ENCODE results near the gene FNIP1.
A peak's percentile ranks its signal among the peaks of the same experiment; 100 is the strongest.
"Not testable (repeated sequence)": the region's sequence is repeated elsewhere in the genome, so short reads cannot be mapped to it uniquely, and the experiment has no call there.

FNIP1 gene

DNA sequence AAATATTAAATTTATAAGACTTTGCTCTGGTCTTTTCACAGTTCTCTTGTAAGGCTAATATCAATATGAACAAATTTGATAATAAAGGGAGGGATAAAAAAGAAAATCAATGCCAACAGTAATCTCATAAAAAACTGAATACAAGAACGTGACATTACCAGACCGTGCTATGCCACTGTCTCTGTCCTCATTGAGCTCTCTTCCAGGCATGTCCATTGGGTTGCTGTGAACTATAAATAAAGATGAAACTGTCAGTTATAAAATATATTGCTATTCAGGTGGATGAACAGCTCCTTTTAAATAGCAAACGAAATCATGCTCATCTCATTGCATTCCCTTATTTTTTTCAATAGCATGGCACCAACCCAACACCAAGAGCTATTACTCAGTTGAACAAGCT is 87.8 kb downstream of the FNIP1 start:
- H3K27ac ChIP-seq, result no peak overlapping the region
- no peak for DNase-seq (ENCODE audit: low read depth, low spot score)

DNA sequence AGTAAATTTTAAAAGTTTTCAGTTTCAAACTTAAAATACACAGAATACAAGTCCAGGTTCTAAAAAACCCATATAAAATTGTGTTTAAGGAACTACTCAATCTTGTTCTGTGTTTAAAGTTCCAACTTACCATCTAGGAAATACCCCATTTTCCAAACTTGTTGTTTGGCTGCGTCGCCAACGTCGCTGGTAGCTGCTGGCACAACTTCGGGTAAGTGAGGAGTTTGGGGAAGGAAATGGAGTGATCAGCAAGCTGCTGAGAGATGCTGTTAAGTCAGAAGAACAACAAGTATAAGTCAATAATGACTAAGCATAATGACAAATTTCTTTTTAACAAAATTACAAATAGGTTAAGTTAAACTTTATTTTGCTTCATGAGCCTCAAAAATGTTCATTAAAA is 90.5 kb downstream of the FNIP1 start:
- no peak overlapping the region for H3K27ac ChIP-seq
- no peak for DNase-seq (ENCODE audit: low read depth, low spot score)

DNA sequence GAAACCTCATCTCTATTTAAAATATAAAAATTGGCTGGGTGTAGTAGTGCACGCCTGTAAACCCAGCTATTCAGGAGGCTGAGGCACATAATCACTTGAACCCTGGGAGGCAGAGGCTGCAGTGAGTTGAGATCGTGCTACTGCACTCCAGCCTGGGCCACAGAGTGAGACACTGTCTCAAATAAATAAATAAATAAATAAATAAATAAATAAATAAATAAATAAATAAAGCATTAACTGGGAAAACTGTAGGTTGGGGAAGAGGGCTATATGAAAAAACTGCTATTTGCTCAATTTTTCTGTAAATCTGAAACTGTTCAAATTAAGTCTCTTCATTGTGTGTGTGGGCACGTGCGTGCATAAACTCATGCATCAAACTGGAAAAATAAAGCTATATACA is 101.9 kb downstream of the FNIP1 start:
- no peak overlapping the region for H3K27ac ChIP-seq
- DNase-seq (ENCODE audit: low read depth, low spot score), result no peak

DNA sequence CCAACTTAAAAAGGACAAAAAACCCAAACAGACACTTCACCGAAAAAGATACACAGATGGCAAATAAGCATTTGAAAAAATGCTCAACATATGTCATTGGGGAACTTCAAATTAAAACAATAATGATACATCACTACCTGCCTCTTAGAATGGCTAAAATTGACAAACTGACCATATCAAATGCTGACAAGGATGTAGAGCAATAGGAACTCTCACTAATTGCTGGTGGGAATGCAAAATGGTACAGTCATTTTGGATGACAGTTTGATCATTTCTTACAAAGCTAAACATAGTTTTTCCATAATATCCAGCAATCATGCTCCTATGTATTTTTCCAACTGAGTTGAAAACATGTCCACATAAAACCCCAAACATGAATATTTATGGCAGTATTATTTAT is 102.9 kb downstream of the FNIP1 start:
- DNase-seq (ENCODE audit: low read depth, low spot score), result no peak

DNA sequence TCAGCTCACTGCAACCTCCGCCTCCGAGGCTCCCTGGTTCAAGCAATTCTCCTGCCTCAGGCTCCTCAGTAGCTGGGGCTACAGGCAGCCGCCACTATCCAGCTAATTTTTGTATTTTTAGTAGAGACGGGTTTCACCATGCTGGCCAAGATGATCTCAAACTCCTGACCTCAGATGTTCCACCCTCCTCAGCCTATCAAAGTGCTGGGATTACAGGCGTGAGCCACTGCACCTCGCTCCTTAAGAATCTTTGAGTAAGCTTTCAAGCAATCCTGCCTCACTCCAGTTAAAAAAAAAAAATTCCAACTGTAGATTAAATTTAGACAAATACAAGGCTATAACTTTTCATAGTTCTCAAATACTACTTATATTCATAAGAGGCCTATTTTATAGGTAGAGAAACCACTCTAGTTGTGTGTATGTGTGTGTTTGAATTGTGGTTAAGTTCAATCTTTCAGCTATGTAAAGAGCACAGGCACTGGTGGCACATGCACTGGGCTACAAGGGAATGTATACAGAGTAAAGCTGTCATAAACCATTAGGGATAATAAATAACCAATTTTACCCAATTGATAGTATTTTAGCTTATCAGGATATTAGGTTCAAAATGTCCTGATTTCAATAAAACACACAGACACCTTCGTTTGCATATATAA is 111.2 kb downstream of the FNIP1 start:
- DNase-seq (ENCODE audit: low read depth, low spot score), result no peak
- H3K27ac ChIP-seq, result no peak overlapping the region

More for the DNA sequence above, 102.9 kb downstream of the FNIP1 start:
- no peak overlapping the region for H3K27ac ChIP-seq

DNA sequence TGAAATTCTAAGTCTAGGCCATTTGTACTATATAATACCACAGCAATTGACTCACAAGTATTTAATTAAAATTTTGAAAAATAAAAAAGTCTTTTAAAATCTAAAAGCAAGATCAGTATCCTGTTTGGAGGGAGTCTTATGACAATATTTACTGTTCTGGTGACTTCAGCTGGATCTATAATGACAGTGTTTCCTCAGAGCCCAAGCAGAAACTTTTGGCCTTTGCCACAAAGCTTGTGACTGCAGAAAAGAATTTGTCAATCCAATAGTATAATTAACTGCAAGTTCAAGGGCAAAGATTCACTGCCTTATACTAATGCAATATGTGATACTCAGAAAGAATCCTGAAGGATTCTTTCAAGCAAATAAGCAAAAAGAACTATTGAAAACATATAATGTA is 112.2 kb downstream of the FNIP1 start:
- no peak for DNase-seq (ENCODE audit: low read depth, low spot score)
- no peak overlapping the region for H3K27ac ChIP-seq

DNA sequence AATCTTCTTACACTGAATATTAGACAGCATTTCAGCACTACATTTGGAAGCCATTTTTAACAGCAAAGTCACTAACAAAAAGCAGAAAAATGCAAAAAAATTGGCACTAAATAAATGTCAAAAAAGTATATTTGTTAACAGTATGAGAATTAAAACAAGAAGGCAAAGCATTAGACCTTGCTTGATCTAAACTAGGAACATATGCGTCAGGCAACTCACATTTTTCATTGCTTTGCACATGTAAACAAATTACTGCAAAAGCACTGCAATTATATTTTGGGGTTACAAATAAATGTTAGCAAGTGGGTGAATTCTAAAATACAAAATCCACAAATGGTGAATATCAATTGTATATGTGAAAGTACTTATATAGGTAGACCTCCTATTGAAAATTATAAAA is 112.8 kb downstream of the FNIP1 start:
- no peak overlapping the region for H3K27ac ChIP-seq

DNA sequence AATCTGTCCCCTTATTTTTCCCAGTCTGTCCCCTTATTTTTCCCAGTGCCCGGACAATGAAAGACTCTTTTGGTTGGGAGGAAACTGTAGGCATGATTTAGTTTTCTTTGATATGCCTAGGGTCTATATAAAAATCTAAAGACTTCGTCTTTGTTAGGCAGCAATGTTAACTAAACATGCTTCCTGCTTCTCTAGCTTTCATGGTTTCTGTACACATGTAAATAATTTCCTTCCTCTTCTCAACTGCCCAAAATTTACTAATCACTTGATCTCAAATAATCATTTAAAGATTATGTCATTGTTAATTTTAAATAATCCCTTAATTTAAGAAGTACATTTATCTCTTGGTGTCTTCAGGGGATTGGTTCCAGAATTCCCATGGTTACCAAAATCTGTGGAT is 114.0 kb downstream of the FNIP1 start:
- H3K27ac ChIP-seq, result no peak overlapping the region
- no peak for DNase-seq (ENCODE audit: low read depth, low spot score)

More for the DNA sequence above, 112.8 kb downstream of the FNIP1 start:
- no peak for DNase-seq (ENCODE audit: low read depth, low spot score)

DNA sequence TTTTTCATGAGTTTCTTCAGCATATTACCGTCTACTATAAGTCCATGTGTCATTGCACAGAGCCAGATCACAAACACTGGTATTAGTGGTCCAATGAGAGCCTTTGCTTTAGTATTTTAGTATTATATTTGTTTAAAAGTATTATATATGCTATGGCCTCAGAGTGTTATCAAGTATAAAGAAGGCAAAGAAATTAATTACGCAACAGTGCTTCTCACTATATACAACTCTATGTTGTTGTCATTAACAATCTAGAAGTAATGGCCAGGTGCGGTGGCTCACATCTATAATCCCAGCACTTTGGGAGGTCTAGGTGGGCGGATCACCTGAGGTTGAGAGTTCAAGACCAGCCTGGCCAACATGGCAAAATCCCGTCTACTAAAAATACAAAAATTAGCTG is 114.6 kb downstream of the FNIP1 start:
- no peak overlapping the region for H3K27ac ChIP-seq

DNA sequence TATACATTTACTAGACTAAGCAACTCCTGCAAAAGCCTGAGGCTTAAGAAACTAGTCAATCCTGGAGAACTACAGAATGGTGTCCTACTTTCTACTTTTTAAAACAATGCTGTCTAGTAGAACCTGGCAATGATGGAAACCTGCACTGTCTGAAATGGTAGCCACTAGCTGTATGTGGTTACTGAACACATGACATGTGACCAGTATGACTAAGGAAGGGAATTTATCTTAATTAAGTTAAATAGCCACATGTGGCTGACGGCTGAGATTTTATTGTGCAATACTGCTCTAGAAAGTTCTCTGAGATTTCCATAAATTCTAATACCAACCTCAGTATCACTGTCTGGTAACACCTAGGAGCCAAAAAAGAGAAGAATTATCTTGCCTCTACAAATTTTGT is 116.9 kb downstream of the FNIP1 start:
- no peak overlapping the region for H3K27ac ChIP-seq
- no peak for DNase-seq (ENCODE audit: low read depth, low spot score)

More for the DNA sequence above, 114.6 kb downstream of the FNIP1 start:
- DNase-seq (ENCODE audit: low read depth, low spot score), result no peak

DNA sequence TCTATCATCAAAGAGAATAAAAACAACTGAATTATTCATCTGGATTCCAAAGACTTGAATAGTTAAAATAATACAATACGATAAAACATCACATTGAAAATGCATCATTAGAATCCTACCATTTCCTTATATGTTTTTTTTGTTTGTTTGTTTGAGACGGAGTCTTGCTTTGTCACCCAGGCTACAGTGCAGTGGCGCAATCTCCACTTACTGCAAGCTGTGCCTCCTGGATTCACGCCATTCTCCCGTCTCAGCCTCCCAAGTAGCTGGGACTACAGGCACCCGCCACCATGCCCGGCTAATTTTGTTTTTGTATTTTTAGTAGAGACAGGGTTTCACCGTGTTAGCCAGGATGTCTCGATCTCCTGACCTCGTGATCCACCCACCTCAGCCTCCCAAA is 118.5 kb downstream of the FNIP1 start:
- not testable (repeated sequence) for H3K27ac ChIP-seq; DNase-seq (ENCODE audit: low read depth, low spot score)

DNA sequence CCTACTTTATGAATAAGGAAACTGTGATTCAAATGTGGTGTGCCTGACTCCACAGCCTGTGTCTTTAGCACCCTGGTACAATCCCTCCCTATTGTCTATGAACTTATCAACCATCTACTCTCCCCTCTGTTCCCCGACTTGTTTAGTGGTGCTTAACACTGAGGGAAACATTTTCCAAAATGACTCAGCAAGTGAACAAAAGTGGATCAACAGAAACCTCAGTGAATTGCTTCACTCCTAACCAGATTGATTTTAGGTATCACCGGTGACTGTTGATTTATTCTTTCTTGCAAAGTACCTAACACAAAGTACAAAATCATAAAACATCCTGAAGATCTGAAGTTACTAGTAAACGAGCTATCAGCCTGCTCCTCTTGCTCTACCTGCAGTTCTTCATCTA is 119.7 kb downstream of the FNIP1 start:
- DNase-seq (ENCODE audit: low read depth, low spot score), result peak; percentile 10
- H3K27ac ChIP-seq, result no peak overlapping the region

DNA sequence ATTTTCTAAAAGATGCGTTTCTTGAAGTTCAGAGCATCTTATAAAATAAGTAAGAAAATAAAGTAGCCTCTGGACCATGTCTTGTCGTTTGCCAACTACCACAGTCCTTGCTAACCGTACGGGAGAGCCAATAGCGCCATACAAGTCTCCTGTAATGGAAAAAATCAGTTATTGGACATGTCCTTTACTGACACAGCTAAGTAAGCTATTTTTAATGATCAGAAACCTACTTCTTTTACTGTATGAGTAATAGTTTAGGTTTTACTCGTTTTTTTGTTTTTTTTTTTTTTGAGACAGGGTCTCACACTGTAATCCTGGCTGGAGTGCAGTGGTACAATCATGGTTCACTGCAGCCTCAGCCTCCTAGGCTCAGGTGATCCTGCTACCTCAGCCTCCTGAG is 124.0 kb downstream of the FNIP1 start:
- DNase-seq (ENCODE audit: low read depth, low spot score), result no peak

DNA sequence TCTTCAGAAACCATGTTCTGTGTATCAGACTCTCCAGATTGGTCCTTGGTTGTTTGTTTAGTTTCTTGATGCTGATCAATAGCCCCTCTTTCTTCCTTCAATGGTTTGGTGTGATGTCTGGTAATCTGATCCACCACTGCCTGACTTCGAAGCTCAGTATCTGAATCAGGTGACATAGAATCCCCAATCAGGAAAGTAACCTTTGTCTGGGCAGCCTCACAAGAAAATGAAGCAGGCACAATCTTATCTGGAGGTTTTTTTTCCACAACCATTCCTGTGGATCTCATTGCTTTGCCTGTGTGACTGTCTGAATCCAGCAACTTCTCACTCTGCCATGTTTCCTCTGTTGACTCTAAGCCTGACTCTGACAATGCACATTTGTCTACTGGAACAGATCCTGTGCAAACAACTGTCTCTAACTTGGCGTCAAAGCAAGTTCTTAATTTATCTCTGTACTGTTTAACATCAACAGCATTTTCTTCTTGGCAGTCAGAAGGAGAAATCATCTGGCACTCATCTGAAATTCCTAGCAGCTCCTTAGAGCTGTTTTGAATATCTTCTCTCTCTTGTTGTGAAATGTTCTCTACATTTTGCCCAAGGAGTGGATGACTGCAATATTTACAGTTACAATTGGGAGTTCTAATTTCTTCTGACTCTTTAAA is 124.7 kb downstream of the FNIP1 start:
- no peak for DNase-seq (ENCODE audit: low read depth, low spot score)
- no peak overlapping the region for H3K27ac ChIP-seq

More for the DNA sequence above, 124.0 kb downstream of the FNIP1 start:
- H3K27ac ChIP-seq, result no peak overlapping the region

DNA sequence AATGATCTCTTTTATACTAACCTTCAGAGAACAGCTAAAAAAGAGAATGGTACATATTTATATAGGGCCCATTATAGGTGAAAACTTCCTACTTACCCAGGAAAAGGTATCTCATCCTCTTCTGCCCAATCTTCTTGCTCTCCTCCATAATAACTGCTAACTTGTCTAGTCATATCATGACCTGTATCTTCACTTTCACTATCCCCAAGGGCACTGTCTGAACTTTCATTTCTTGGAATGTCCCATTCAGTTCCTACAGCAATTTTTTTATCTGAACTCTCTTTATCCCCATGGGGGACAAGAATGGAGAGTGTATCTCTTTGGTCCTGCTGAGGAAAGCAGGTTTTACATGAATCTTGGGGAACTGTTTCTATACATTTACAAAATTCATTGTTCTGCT is 125.4 kb downstream of the FNIP1 start:
- H3K27ac ChIP-seq, result no peak overlapping the region
- no peak for DNase-seq (ENCODE audit: low read depth, low spot score)

DNA sequence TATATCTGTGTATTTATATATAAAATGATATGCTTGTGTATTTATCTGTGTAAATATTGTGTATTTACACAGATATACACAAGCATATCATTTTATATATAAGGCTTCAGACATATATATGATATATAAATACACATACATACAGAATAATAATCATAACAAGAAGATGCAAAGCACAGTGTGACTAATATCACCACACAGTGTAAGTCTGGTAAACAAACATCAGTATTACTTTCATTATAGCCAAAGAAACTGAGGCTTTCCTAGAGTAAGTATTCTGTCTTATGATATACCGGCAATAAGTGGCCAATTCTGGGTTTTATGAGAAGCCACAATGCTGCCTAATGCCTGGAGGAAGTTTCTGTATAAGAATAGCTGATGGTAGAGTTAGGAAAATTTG is 131.9 kb downstream of the FNIP1 start:
- no peak for DNase-seq (ENCODE audit: low read depth, low spot score)
- no peak overlapping the region for H3K27ac ChIP-seq

DNA sequence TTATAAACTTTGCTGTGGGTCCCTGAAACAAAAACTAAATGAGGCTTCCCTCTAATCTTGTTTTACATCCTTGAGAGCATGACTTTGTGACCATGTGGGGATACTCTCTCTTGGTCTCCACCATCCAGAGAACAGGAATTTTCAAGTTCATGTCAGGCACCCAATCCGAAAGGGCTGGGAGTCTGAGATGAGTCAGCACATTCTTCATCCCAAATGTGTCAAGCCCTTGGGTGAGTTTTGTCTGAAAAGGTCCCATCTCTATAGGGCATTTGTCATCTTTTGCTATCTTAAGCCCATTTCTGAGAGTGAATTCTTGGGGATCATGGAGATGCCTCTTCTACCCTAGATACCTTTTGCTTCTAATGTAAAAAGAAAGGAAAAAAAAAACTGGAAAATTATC is 134.9 kb downstream of the FNIP1 start:
- H3K27ac ChIP-seq, result no peak overlapping the region
- no peak for DNase-seq (ENCODE audit: low read depth, low spot score)

DNA sequence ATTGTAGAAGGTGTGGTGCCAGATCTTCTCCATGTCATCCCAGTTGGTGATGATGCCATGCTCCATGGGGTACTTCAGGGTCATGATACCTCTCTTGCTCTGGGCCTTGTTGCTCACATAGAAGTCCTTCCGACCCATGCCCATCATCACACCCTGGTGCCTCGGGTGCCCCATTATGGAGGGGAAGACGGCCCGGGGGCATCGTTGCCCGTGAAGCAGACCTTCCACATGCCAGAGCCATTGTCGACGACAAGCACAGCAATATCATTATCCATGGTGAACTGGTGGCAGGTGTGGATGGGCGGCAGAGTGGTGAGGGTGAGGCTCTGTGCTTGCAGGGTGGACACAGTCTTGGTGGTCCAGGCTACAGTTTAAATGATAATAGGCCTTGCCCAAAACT is 137.0 kb downstream of the FNIP1 start:
- DNase-seq (ENCODE audit: low read depth, low spot score), result no peak
- no peak overlapping the region for H3K27ac ChIP-seq

DNA sequence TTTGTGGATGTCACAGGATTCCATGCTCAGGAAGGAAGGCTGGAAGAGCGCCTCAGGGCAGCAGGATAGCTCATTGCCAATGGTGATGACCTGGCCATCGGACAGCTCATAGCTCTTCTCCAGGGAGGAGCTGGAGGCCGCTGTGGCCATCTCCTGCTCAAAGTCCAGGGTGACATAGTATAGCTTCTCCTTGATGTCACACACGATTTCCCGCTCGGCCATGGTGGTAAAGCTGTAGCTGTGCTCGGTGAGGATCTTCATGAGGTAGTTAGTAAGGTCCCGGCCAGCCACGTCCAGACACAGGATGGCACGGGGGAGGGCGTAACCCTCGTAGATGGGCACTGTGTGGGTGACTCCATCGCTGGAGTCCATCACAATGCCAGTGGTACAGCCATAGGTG is 137.5 kb downstream of the FNIP1 start:
- DNase-seq (ENCODE audit: low read depth, low spot score), result no peak
- no peak overlapping the region for H3K27ac ChIP-seq

DNA sequence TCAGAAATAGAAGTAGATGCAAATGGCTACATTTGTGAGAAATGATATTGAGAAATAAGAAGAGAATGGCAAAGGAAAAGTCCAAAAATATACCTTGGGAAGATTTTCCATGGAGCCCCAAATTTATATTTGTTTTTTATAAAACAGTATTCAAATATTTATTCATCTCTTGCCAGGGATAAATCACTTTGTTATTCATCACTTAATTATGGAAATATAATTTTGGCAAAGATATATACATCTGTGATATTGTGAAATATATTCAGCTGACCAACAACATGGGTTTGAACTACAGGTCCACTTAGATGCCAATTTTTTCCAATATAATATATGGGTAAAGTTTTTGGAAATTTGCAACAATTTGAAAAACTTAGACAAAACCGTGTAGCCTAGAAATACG is 142.0 kb downstream of the FNIP1 start:
- no peak for DNase-seq (ENCODE audit: low read depth, low spot score)
- H3K27ac ChIP-seq, result no peak overlapping the region

DNA sequence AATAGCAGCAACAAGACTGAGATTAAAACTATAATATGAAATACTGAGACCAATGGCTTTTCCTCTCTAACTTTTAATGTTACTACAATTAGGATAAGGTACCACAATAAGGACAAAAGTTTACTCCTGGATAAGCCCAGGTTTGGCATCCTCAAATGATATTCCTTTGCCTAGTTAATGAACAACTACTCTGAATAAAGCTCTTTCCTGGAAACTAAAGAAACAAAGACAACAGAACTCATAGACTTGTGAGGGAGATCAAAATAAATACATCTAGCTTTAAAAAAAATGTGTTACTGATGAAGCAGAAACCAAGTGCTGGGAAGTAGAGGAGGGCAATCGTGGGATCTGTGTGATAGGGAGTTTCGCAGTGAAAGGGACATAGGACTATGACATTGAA is 142.5 kb downstream of the FNIP1 start:
- DNase-seq (ENCODE audit: low read depth, low spot score), result no peak
- no peak overlapping the region for H3K27ac ChIP-seq

DNA sequence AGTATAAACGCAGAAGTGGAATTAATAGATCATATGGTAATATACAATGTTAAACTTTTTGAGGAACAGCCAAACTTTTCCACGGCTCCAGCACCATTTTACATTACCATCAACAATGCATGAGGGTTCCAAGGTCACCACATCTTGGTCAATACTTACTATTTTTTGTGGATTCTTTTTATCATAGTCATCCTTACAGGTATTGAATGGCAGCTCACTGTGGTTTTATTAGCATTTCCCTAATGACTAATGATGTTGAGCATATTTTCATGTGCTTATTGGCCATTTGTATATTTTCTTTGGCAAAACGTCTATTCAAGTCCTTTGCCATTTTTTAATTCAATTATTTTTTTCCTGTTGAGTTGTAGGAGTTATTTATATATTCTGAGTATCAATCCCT is 147.7 kb downstream of the FNIP1 start:
- DNase-seq (ENCODE audit: low read depth, low spot score), result no peak
- H3K27ac ChIP-seq, result no peak overlapping the region
